Mesodermal cell (in vitro differentiated cells): ENCODE data around the gene SULT2B1.

ENCODE experiments used
- H3K27ac ChIP-seq: 2 replicates; pipeline ENCODE4 v1.7.0; 2013; ENCODE audit warnings: mild to moderate bottlenecking, low read depth, low read length, moderate library complexity; ENCODE audit not compliant: severe bottlenecking
- H3K36me3 ChIP-seq: 2 replicates; pipeline ENCODE4 v1.7.1; 2013; ENCODE audit warnings: mild to moderate bottlenecking, low read length, moderate library complexity; ENCODE audit not compliant: control insufficient read depth, insufficient read depth
- H3K4me1 ChIP-seq: one replicate; pipeline ENCODE4 v1.7.1; 2013; ENCODE audit warnings: mild to moderate bottlenecking, low read length; ENCODE audit not compliant: insufficient read depth, control insufficient read depth, poor library complexity, severe bottlenecking
- H3K4me3 ChIP-seq: 2 replicates; pipeline ENCODE4 v1.7.0; 2013; ENCODE audit warnings: low read length, control low read depth, mild to moderate bottlenecking; ENCODE audit not compliant: insufficient read depth, poor library complexity, severe bottlenecking; ENCODE audit errors: extremely low read depth
- H3K9me3 ChIP-seq: 2 replicates; pipeline ENCODE4 v1.7.1; 2013; ENCODE audit warnings: mild to moderate bottlenecking, low read length, moderate library complexity; ENCODE audit not compliant: control insufficient read depth
- WGBS, 2 experiments: methylation state at CpG; one replicate each; pipeline ENCODE4 v1.1.5; 2013; ENCODE audit warnings: missing lambda C conversion rate in 2 of 2; ENCODE audit not compliant: insufficient coverage in 2 of 2; 5-methylcytosine and 5-hydroxymethylcytosine counted together

Gene SULT2B1

DNA sequence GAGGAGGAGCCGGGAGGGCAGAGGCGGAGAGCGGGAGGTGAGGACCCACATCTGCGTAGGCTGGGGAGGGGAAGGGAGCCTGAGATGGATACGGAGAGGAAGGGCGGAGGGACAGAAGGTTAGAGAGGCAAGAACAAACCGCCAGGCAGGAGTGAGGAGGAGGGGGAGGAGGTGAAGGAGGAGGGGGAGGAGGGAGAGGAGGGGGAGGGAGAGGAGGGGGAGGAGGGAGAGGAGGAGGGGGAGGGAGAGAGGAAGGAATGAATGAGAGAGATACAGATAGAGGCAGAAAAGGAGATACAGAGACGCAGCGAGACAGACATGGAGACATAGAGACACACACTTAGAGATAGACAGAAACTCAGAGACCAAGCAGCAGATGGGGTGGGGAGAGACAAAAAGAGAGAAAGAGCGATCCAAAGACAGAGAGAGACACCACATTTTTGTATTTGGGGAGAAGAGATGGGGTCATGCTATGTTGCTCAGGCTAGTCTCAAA lies 94.8 kb downstream of the SULT2B1 start:
- 58 to 66% methylated on average over 3 to 4 of the region's 10 CpGs for WGBS, 2 experiments
- Histone ChIP-seq H3K36me3 (no peaks in the 10 kb centered on the region), H3K9me3 (no peaks in the 10 kb centered on the region), H3K4me3 (peak overlapping the region; percentile 51), H3K4me1 (peaks cover 5% of the 10 kb centered on the region), H3K27ac (no peak overlapping the region)

DNA sequence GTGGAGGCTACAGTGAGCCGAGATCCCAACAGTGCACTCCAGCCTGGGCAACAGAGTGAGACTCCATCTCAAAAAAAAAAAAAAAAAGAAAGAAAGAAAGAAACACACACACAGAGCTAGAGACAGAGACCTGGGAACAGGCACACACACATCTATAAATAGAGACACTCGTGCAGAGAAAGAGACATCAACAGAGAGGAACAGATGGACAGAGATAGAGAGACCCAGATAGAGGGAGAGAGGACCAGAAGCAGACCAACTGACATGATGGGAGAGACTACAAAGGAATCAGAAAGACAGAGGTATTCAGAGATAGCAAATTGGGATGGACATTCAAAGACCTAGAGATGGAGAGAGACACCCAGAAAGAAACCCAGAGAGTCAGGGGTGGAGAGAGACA lies 96.2 kb downstream of the SULT2B1 start:
- H3K27ac ChIP-seq = no peak overlapping the region
- H3K36me3 ChIP-seq = no peaks in the 10 kb centered on the region
- no peaks in the 10 kb centered on the region for H3K9me3 ChIP-seq
- H3K4me3 ChIP-seq = no peak overlapping the region
- WGBS, 2 experiments = 86% methylated on average over 1 of the region's 2 CpGs; no CpG with 5 or more reads in 1 of the 2 experiments
- peaks cover 5% of the 10 kb centered on the region for H3K4me1 ChIP-seq
